ENCODE measurements around the gene SLC18A3. TPM values are rescaled to one million over a fixed set of nuclear protein-coding genes. Genes with fewer than 3 reads are reported as not detected.

The SLC18A3 gene
- total RNA-seq, 1 donor from 2014 or later: not detected

GRCh38 chr10:49600046-49600445, 10.1 kb upstream of the SLC18A3 start:
- FAIRE-seq (no peak), DNase-seq (ENCODE audit: low read depth) (no peak)
- H3K4me3 ChIP-seq (ENCODE audit: low read depth, low read length): no peak overlapping the region
- no peaks in the 10 kb centered on the region for H3K27me3 ChIP-seq (ENCODE audit: control insufficient read depth, insufficient read depth, low read length)
- TF ChIP-seq CTCF (IDR thresholded peaks at IDR 0.05; ENCODE audit: insufficient read depth, low read length, severe bottlenecking): no peak
- H3K36me3 ChIP-seq (ENCODE audit: control insufficient read depth, insufficient read depth, low read length): no peaks in the 10 kb centered on the region

- FAIRE-seq (no peak), DNase-seq (ENCODE audit: low read depth) (no peak)
- H3K36me3 ChIP-seq (ENCODE audit: control insufficient read depth, insufficient read depth, low read length): no peaks in the 10 kb centered on the region
- H3K4me3 ChIP-seq (ENCODE audit: low read depth, low read length): no peak overlapping the region
- no peak for TF ChIP-seq CTCF (IDR thresholded peaks at IDR 0.05; ENCODE audit: insufficient read depth, low read length, severe bottlenecking)
- H3K27me3 ChIP-seq (ENCODE audit: control insufficient read depth, insufficient read depth, low read length): no peaks in the 10 kb centered on the region
These were observed 9.2 kb upstream of the SLC18A3 start for GRCh38 chr10:49600781-49601400.

DNA sequence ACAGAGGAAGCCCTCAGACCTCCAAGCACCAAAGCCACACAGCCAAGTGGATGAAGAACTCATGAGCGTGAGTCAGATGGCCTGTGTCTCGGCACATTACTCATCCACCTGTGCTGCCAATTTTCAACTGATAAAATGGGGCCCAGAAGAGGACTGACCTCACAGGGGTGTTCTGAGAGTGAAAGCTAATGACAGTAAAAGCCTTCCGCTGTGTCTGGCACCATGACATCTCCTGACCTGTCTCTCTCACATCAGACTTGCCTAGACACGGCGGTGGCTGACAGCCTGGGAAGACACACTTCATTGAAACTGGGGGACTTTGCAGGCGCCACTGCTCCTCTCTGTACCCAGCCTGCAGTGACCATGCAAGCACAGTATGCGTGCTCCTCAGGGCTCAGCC, 8.3 kb upstream of the SLC18A3 start:
- Histone ChIP-seq H3K27me3 (ENCODE audit: control insufficient read depth, insufficient read depth, low read length) (no peaks in the 10 kb centered on the region), H3K36me3 (ENCODE audit: control insufficient read depth, insufficient read depth, low read length) (no peaks in the 10 kb centered on the region), H3K4me3 (ENCODE audit: low read depth, low read length) (no peak overlapping the region)
- no peak for FAIRE-seq
- no peak for TF ChIP-seq CTCF (IDR thresholded peaks at IDR 0.05; ENCODE audit: insufficient read depth, low read length, severe bottlenecking)
- DNase-seq (ENCODE audit: low read depth): peak; percentile 75

DNA sequence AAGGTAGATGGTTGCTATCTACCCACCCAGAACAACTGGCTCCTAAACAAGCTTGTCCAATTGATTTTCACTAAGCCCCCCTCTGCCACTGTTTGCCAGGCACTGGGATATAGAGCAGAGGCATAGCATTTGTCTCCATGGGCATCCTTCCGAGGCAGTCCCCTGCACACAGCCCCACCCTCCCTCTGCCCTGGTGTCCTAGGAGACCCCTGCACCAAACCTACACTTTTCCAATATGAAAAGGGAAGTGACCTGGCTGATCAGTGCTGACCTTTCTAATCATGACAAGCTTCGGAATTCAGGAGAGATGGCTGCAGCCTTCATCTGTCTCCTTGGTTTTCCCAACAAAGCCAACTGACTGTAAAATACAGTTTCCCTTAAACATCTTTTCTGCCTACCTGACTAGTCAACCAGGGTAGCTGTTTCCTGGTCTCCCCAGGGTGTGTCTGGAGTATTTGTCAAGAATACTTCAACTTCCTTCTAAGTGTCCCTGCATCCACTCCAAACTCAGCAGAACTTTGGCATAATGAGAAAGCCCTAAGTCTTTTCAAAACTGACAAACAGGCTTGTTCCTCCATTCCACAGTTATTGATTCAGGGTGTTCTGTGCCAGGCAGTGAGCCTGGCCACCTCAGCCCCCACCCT, 7.6 kb upstream of the SLC18A3 start:
- no peak overlapping the region for H3K4me3 ChIP-seq (ENCODE audit: low read depth, low read length)
- H3K36me3 ChIP-seq (ENCODE audit: control insufficient read depth, insufficient read depth, low read length): no peaks in the 10 kb centered on the region
- FAIRE-seq (no peak), DNase-seq (ENCODE audit: low read depth) (no peak)
- TF ChIP-seq CTCF (IDR thresholded peaks at IDR 0.05; ENCODE audit: insufficient read depth, low read length, severe bottlenecking): no peak
- H3K27me3 ChIP-seq (ENCODE audit: control insufficient read depth, insufficient read depth, low read length): peaks cover 5% of the 10 kb centered on the region

DNA sequence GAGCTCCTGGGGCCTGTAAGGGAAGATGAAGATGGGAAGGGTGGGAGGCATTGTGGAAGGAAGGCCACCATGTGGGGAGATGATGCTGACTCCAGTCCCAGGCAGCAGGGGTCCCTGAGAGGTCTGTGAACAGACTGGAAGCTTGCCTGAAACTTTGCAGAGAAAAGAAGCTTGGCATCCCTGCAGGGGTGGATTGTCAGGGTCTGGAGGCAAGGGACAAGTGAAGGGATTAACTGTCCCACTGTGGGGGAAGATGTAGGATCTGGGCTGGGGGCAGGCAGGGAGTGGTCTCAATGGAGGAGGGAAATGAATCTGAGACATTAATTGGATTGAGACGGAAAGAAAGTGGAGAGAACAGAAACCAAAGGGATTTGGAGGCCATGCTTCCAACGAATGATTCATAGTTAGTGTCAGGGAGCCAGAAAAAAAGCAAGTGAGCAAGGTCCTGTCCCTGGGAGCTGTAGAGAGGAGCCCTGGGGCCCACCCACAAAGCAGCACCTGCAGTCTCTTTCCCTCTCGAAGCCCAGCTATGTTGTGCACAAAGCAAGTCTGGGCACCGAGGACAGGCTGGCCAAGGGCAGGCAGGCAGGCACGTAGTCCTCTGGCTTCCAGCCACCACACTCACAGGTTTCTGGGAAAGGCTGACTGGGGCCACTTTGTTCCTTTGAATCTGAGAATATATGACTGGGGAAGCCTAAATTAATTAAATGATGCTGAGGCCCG, 4.7 kb upstream of the SLC18A3 start:
- Histone ChIP-seq H3K27me3 (ENCODE audit: control insufficient read depth, insufficient read depth, low read length) (peaks cover 24% of the 10 kb centered on the region), H3K4me3 (ENCODE audit: low read depth, low read length) (no peak overlapping the region)

More for the DNA sequence above, 4.7 kb upstream of the SLC18A3 start:
- DNase-seq (ENCODE audit: low read depth) (peak; percentile 40), FAIRE-seq (no peak)
- H3K36me3 ChIP-seq (ENCODE audit: control insufficient read depth, insufficient read depth, low read length): no peaks in the 10 kb centered on the region
- TF ChIP-seq CTCF (IDR thresholded peaks at IDR 0.05; ENCODE audit: insufficient read depth, low read length, severe bottlenecking): no peak

All from bronchial epithelial cell (primary cell).